HG03139 (cell line): ENCODE results near the gene ZPR1.

ENCODE experiments used
- ATAC-seq: cut with Tn5 transposase; IDR thresholded peaks from one replicate; pipeline ENCODE4 v1.9.1; 2021; ENCODE audit not compliant: unreplicated experiment

The ZPR1 gene

DNA sequence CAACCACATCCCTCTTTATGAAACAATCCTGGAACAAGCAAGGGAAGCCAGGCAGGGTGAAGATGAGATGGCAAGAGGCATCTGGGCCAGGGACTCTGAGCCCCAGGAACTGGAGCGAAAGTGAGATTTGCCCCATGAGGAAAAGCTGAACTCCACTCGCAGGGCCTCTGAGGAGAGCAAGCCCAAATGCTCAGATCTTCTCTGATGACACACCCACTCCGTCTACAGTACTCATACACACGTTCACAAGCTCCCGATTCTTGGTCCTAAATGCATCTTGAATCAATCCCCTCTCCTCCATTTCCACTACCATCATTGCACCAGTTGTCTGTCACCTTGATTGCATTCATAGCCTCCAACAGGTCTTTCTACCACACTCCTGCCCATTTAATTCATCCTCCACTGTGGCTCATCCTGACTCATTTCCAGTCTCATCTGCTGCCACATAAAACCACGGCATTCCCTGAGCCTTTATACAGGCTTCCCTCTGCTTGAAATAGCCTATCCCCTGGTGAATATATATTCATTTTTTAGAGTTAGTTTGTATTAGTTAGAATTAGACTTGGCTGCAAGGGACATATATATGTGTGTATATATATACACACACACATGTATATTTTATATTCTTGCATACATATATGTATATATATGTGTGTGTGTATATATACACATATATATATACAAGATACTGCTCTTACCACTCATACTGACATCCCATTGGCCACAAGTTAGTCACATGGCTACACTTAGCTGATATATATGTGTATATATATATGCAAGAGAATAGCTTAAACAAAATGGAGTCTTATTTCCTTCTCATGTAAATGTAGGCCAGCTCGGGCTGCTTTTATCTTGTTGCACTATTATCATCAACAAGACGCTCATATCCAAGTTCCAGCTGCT is 5.3 kb upstream of the ZPR1 start:
- ATAC-seq, result no peak

DNA sequence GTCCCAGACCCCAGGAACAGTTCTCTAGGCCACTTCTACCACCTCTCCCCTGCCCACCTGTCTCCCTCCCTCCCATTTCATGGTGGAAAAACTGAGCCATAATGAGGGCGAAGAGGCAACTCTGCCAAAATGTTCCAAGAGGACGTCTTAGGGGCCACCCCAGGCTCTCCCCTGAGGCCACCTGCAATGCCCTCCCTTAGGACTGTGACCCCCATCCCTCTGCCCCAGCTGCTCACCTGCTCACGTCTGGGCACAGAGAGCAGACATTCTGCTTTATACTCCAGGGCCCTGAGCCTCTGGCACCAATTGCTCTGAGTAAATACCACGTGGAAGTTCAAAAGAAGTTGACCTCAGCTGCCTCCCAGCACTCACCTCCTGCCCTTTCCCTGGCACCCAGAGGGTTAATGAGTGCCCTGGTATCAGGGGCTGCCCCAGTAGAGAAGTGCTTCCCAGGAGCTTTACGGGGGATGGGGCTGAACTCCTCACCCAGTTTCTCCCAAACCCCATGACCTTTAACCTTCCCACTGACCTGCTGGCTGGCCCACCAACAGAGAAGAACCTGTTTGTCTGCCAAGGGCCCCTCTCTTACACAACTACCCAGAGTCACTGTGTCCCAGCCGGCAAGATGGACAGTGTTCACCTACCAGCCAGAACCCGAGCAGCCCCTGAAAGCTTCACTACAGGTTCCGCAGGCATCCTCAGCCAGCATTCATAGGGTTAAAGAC is 4.5 kb upstream of the ZPR1 start:
- ATAC-seq, result no peak

DNA sequence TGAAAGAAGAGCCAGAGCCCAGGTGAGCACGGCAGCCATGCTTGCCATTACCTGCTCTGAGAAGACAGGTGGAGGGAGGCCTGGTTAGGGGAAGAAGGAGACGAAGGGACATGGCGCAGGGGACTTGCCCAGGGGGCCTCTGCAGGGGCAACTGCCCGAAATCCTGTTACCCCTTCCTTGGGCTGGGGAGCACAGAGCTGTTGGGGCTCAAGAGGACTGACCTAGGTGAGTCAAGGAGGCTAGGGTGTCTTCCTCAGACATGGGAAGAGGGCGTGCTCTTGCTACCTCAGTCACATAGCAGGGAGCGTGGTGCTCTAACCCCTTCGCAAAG is 4.0 kb upstream of the ZPR1 start, which contains the start of gene APOA5:
Gene APOA5 (minus strand): TSS at position 67 of the 331 bp plus-strand sequence. CDS start 19 bp downstream, at position 48.
- no peak for ATAC-seq

DNA sequence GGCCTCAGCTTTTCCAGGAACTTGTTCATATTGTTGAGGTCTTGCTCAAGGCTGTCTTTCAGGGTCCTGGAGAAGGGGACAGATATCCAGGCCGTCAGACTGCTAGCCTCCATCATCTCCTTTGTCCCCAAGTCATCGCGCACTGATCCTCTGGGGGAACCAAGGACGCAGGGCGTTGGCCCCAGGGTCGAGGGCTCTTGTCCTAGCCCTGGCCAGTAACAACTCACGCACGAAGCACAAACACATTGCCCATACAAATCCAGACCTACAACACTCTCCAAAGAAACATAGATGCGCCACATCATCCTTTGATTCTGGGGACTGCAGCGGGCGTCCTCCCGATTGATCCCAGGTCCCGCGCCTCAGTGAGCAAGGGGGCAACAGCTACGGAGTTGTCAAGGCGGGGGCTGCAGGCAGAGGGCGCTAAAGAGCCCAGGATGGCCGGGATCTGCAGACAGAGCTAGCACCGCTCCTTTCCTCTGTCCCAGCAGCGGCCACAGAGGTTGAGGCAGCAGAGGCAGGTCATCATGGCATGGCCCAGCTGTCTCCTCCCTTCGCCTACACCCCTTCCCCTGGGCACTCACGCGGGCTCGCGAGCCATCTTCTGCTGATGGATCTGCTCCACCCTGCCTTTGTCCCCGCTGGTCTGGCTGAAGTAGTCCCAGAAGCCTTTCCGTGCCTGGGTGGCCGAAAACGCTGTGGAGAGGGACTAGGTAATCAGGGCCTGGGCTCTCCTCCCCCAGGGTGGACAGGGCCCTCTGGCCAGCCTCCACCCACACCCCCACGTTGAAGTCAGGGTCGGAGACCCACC is 3.4 kb upstream of the ZPR1 start:
- ATAC-seq, result no peak

DNA sequence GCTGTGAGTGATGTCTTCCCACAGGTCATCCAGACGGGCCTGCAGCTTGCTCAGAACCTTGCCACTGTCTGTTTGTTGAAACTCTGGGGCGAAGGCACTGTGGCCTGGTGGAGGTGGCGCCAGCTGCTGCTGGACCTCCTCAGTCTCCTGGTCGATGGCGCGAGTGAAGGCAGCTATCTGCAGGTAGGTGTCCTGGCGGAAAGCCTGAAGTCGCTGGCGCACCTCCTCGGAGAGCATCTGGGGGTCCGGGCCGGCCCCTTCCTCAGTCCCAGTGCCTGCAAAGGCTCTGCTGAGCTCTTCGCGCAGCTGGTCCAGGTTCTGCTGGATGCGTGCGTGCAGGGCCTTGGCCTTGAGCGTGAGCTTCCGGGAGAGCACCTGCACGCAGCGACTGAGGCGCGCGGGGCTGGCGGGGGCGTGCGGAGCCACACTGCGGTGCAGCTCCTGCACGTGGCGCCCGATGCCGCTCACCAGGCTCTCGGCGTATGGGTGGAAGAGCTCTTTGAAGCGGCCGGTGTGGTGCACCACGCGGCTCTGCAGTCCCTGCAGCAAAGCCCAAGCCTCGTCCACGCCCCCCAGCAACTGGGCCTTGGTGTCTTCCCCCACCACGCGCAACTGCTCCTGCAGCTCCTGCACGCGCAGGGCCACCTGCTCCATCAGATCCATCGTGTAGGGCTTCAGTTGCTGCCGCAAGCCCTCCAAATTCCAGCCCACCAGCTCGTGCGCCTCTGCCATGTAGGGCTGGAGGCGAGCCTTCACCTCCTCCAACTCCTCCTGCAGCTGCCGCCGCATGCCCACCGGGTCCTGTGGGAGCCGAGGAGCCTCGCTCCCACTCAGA is 2.6 kb upstream of the ZPR1 start:
- no peak for ATAC-seq

DNA sequence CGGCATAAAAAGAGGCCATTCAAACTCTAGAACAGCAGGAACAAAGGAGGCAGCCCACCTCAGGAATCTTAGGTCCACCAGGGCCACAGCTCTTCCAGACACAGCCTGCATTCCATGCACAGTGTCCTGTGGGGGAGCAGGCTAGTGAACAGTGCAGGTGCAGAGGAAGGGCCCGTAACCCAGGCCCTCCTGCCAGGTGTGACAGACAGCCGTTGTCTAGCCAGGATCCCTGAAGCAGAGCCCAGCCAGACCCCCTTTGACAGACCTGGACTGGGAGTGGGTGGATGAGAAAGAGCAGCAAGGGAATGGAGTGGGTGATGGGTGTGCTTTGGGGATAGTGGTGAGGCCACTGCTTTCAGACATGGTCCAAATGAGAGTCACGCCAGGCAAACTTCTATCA is 1.2 kb upstream of the ZPR1 start:
- no peak for ATAC-seq

DNA sequence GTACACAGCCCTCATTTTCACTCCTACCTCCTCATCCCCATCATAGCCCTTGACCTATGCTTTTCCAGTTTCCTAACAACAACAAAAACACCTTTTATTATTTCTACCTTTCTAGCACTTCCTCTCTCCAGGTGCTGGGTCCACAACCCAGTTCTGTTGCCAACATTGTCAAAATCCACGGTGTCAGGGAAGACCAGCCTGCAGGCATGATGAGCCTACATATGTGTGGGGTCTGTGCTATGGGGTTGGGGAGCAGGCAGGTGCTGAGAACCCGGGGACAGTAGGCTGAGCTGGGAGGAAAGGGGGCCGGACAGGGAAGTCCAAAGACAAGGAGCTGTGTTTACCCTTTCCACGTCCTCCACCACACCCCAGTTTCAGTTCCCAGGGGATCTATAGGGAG is 711 bp upstream of the ZPR1 start:
- ATAC-seq, result no peak

DNA sequence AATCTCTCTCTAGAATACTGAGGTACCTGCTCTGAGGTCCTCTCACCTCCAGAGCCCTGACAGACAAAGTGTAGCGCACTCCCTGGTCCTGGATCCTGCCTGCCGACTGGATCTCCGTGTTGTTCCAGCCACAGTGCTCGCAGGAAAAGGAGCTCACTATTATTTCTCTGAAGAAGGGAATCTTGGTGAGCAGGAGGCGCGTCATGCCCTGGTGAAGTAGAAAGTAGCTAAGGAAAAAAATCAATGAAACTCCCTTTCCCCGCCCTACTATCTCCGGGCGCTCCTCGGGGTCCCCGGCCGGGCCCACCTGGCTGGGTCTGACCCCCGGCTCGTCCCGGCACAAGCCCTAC is 412 bp downstream of the ZPR1 start:
- ATAC-seq, result no peak

DNA sequence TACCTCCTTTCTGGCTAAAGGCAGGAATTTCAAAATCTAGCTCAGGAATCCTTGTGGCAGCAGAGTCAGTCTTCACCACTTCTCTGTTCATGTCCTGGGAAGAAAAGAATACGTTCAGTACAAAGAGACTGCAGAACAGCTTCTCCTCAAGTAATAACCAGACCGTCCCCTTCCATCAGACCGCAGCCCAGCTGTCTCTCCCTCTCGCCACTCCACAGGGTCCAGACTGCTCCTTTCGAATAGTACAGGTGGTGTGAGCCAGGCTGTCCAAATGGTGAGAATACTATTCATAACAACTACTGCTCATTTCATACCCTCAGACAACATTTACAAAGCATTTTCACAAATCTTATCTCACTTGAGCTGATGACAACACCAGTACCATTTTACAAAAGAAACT is 857 bp downstream of the ZPR1 start:
- no peak for ATAC-seq

DNA sequence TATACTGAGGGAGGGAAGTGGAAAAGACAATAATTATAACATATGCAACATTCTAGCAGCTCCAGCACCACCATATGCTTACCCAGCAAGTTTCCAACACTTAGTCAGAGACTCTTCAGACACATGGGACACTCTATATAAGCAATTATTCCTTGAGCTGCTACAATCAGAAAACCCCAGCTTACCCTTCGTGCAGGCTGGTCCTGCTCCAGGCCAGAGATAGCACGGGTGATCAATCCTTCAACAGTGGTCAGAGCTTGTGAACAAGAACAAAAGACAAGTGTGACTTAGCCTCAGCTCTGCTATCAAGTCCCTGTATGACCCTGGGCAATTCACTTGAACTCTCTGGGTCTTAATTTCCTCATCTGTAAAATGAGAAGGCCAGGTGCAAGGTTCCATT is 1.5 kb downstream of the ZPR1 start:
- ATAC-seq, result no peak

DNA sequence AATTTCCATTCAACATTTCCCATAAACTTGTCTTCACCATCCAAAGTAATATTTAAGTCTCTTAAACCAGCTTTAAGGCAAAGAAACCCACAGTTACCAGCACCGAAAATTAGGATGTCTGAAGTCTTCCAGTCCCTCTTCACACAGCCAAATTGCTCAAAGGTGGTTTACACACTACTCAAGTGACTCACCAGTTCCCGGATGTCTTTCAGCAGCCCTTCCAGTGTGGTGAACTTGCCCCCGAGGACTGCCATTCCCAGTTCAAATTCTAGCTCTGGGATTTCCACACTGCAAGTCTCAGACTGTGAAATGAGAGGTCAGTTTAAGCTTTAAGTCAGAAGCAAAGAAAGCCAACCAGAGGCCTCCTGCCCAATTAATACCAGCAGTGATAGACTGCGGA is 5.1 kb downstream of the ZPR1 start:
- ATAC-seq, result no peak

DNA sequence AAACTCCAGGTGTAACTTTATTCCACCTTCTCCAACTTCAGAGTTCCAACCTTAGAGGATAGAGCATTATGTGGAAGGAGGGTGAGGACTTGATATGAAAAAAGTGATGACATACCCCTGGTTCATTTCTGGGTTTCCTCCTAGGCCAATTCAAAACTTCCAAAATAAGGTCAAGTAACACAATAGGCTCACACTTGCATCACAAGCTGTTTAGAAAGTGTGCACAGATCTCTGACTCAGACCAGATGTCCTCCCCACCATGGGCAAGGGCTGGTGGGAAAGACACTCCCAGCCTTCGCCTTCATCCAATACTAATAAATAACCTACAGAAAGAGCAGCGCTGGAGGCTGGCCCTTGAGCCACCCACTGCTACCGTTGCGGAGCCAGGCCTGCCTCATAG is 9.3 kb downstream of the ZPR1 start:
- no peak for ATAC-seq

DNA sequence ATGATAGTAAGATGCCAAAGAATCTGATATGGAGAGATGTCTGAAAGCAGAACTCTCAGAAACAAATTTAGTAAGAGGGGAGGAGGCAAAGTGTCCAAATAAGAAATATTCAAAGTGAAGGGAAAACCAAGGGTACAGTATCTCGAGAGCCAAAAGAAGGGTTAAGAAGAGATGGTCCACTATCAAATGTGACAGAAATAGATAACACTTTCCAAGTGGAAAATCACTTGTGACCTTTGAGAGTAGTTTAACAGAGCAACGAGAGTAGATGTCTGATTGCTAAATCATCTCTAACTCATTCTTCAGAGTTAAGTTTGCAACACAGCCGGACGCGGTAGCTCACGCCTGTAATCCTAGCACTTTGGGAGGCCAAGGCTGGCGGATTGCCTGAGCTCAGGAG is 10.8 kb downstream of the ZPR1 start:
- ATAC-seq, result no peak

DNA sequence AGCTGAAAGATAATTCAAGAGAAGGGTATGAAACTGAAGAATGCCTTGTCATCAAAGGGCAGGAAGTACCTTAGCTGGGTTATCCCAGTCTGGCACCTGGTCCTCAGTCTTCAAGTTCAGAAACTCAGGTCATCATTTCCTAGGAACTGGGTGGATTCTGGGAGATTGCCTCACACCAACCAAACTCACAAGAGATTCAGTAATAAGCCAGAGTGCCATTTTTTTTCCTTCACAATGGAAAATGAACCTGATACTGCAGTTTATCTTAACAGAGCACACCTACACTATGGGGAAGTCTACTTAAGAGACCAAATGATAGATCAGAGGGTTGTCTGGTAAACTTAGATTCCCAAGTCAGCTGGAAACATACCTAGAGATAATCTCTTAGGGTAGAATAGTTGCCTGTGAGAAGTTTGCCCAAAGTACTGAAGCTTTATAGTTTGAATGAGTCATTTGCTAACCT is 11.3 kb downstream of the ZPR1 start:
- no peak for ATAC-seq

DNA sequence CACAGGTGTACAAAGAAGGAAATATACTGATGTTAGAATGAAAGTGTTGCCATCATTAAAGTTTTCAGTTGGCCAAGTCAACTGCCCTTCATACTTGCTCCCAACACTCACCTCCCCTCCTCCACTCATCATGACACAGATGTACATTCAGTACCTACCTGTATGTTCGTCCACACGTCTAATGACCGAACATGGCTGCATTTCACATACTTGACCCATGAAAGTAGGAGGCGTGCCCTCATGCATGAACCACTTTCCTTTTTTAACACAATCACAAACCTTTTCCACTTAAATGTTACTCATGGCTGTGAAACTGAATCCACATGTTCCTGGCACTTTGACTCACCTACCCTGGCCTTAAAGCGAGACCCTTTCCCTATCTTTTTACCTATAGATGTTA is 11.8 kb downstream of the ZPR1 start:
- no peak for ATAC-seq

DNA sequence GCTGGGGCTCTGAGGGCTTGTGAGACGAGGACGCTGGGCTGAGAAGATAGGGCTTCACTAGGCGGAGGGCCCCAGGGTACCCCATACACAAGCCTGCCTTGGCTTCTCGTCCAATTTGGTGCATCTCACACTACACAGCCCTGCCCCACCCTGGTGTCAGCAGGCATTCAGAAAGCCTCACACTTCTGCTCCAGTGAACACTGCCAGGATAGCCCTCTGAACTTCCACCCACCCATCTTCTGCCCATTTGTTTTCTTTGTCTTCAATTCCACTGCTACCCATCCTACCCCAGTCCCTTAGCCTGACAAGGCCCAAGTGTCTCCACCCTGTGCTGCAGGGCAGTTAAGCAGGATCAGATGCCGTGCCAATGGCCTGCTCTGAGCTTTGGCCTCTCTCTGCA is 13.2 kb downstream of the ZPR1 start:
- ATAC-seq, result no peak

DNA sequence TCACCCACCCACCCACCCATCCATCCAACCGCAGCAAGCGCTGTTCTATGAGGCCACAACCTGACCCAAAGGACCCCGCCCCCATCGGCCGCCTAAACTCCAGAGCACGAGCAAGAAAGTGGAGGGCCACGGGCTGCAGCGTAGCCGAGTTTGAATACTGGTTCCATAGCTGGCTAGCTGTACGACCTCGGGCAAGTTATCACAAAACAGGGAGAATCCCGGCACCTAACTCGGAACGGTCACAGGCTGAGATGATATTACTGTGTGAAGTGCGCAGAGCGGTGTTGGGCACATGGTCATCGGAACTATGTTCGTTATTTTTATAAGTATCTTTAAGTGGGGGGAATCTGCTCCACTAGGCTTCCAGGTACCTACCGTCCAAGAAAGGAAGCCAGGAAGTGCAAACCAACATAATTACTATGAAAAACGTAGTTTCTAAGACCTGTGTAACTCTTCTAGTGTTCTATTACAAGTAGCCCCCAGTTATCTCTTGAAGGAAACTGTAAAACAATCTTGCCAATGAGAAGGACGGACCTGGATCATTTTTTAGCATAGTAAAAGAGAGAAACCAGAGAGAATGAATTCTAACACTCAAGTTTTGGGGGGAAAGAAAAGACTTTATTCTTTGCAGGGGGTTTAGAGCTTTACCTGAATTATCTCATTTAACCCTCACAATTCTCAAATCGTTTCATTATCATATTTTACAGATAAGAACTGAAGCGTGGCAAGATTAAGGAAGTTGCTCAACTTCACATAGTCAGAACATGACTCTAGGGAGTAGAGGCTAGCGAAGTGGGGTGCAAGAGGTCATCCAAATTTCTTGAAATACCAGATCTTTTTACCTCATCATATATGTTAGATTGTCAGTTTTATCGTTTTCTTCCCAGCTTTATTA is 14.4 kb downstream of the ZPR1 start:
- ATAC-seq, result peak; percentile 32

DNA sequence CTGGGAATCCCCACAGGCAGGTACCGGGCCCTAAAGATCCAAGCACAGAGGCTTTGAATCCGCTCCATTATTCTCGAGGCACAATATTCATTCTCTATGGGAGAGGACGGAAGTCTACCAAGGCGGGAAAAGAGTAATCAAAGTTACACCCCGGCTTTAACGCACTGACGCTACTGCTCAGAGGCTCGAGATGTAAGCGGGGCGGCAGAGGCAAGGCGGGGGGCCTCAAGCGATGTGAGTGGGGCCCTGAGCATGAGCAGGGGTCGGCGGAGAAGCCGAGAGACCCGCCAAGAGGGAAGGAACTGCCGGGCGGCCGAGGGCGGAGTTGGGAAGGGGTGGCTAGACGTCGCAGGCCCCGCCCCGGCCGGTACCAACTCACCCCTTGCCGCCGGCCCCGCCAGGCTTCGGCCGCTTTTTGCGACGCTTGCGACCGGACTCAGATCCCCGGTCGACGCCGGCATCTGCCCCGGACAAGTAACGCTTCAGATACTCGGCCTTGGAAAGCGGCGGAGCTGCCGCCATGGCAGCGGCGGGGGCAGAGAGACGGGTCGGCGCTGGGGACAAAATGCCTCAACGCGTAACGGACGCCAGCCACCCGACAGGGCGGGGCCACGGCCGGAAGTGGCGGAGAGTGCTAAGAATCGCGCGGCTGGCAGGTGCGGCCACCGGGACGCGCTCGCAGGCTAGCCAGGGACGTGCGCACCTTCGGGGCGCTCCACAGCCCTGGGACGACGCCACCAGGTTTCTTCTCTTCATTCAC is 15.2 kb downstream of the ZPR1 start, which contains the start of gene BUD13:
Gene BUD13 (minus strand): TSS at position 545 of the 760 bp plus-strand sequence. CDS start 23 bp downstream, at position 522.
- ATAC-seq, result peak; percentile 77

DNA sequence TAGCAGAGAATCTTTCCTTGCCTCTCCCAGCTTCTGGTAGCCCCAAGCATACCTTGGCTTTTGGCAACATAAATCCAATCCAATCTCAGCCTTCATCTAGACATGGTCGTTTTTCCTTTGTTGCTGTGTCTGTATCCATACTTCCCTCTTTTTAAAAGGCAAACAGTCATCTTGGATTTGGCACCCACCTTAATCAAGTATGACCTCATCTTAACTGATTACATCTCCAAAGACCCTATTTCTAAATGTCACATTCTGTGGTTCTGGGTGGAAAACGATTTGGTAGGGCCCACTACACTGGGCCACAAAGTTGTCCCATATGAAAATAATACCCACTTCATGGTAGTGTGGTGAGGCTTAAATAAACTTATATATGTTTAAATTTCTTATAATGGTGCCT is 15.9 kb downstream of the ZPR1 start:
- no peak for ATAC-seq
